Limb (tissue), 2 donors: Measurements from ENCODE around the gene PTPRG.
A peak's percentile ranks its signal among the peaks of the same experiment; 100 is the strongest.

Experiments
- DNase-seq, 2 donors: peaks; one replicate each; pipeline ENCODE4 v3.0.0-alpha.2; 2016; ENCODE audit errors: extremely low spot score in 2 of 2

PTPRG gene

DNA sequence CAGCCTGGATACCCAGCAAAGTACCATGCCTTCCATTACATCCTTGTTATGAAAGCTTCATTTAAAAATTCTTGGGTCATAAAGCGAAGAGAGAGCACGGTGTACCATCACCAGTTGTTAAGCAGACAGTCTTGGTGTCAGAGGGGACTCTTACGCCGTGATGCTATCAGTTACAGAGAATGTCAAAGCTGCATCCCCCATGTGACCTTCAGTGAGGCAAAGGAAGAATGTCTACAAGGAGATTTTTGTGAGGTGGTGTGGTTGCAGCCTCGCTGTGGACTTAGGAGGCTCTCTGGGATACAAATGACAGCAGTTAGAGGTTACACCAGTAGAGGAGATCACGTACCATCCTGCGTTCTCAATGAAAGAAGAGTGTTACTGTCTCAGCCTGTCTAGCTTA is 533.7 kb downstream of the PTPRG start:
- no peak for DNase-seq

DNA sequence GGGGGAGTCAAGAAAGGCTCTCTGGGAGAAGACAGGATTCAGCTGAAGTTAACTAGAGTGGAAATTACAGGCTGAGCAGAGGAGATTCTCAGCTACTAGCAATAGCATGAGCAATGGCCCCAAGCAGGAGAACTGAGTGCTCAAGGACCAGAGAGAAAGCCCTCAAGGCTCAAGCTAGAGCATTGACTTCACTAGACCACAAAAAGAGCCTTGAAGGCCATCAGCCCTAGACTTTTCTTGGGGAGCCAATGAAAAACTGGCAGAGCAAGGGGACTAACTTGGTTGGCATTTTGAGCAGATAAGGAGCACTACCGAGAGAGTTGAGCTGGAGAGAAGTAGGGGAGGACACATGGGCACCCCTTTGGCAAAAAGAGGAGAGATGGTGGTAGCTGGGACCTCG is 534.4 kb downstream of the PTPRG start:
- DNase-seq, result no peak

DNA sequence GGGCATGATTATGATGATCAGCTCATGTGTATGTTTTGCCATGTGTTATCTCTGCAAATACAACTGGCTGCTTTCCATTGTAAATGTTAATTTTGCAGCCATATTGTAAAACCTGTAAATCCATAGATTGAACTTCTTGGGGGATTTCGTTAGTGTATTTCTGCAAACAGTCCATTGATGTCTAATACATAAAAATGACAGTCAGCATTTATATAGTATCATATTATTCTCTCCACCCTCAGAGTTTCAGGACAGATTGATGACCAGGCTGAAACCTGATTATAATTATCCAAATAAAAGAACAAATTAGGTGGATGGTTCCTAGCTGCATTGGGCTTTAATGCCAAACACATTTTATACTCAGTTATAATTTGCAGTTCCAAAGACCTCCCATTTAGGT is 535.1 kb downstream of the PTPRG start:
- DNase-seq, result no peak

DNA sequence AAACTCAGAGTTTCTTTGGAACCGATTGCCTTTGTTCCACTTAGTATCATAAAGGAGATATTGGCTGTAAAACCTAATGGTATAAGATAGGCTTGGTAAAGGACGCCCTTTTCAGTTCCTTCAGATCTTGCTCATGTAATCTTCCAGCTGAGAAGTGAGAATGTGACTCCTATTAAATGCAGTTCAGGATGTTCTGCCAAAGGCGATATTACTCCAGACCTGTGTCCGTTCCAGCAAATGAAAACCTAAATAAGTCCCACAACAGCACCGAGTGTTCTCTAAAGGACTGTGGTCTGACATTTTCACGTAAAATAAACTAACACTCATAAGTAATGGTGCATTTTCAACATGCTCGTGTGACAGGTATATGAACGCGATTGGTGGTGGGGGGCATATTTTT is 535.8 kb downstream of the PTPRG start:
- DNase-seq, result no peak

DNA sequence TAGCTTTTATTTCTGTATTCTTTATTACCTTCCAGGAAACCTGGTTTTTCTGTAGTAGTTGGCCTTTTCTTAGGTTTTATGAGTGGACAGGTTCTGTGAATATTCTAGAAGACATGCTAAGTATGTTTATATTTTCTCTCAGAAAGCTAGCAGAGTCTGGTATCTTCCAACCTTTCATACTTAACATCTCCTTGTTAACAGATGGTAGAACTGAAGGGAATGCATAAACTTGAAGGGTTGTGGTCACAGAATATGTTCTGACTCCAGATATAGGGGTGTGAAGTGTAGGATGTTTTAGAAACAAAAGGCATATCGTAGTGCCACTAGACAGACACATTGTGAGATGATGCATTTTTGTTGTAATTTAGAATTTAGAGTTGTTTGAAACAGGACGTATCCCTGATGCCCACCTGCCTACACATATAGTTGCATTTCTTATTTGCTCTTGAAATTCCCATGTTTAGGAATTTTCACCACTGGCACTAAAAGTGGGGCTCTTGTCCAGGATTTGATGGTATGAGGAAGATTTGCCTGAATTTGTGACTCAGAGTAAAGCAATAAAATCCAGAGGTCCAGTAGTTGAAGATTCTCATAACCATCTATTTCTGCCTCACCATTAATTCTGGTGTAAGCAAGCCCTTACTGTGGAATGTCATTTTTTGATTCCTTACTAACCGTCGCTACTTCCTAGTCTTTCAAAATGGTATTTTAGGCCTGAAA is 537.4 kb downstream of the PTPRG start:
- DNase-seq, result no peak

DNA sequence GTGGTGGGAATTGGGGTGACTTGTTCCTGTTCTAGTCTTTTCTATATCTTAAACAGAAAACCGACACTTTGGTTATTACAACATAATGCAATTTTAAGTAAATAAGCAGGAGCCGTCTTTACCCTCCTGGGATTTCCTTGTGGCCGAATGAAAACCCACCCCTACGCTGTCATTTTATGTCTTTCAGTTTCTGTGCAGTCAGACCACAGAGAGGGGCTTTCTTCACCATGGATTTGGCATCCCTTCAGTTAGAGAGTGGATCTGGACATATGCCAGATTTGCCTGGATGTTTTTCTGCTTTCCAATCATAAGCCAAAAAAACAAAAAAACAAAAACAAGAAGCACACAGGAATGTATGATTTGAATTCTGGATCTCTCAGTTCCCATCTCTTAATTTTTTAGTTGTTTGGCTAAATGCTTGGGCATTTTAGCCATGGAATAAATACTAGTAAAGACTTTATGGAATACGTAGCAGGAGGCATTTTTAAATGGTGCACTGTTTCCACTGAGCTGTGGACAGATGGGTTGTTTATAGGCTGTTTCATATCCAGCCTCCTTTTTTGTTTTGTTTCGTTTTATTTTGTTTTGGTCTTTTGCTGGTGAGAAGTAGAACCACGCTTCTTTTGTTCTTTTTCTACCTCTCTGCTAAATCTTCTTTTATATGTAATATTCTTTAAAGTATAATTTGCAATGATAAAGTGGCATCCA is 539.1 kb downstream of the PTPRG start:
- DNase-seq, result peak in 1 of 2 donors; percentile 44

DNA sequence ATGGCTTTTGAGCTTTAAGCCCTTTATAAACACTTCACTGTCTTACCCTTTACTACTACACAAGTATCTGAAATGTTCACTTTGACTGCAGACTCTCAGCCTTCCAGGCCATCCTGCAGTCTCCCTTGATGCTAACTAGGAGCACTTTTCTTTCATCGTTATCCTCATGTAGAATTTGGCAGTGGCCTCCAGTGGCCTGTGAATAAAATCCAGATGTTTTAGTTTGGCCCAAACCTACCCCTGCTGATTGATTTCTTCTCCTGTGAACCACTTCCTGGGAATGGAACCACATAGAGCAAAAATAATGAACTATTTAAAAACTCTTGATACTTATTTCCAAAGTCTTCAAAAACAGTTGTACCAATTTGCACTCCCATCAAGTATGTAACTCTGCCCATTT is 540.1 kb downstream of the PTPRG start:
- peak in 1 of 2 donors; percentile 31 for DNase-seq

DNA sequence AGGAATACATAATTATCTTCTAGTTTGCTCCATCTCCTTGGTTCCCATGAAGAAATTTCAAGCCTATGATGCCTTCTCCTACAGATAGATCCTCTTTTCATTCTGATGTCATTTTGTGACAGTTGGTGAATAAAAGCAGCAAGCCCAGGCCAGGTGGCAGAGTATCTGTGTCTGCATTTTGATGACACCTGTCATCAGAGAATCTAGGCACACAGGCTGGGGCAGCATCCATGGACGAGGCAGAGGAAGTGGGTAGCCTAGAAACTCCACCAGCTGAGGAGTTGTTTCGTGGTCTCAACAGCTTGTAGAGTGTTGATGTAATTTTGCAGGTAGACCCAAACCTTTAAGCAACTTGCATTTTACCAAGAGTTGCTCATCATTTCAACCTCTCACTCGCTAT is 542.2 kb downstream of the PTPRG start:
- DNase-seq, result no peak

DNA sequence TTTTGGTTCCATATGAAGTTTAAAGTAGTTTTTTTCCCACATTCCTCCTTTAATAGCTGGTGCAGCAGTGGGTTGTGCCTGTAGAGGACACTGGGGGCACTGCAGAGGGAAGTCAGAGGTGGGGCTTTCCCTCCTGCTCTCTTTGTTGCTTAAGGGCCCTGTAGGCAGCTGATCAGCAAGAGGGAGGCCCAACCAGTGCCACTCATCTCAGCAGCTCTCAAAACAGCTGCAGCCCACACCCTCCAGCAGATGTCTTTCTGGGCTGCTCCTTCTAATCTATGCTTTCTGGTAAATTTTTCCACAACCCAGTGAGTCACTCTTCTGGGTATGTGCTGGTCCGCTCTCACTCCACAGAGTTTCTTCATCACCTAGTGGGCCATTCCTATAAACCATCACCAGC is 548.2 kb downstream of the PTPRG start:
- no peak for DNase-seq

DNA sequence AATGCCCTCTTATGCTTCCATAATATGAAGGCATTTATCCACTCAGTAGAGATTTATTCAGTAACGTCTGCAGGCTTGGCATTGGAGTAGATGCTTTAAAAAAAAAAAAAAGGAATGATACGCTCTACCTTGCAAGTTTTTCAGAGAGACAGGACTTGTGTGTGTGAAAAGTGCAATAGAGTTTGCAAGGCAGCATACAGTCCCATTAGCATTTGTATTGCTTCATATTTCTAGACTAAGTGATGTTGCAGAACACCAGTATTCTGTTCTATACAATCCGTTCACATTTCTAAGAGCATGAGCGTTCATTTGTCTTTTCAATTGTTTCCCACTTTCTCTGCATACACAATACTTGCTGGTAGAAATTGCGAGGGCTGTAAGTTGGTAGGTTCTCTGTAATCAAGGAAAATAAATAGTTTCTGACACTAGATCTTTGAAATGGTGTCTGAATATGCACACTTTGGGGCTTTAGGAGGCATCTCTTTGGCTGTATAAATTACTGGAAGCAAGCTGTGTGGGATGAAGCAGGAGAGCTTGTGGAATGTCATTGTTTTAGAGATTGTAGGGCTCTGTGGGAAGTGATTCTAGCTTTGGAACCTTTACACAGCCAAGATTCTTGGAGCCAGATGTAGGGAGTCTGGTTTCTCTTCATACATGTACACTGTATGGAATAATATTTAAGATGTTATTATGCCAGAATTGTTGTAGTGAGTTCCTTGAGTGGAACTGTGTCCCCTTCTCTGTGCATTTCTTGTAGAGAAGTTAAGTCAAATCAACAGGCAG is 549.3 kb downstream of the PTPRG start:
- DNase-seq, result no peak

DNA sequence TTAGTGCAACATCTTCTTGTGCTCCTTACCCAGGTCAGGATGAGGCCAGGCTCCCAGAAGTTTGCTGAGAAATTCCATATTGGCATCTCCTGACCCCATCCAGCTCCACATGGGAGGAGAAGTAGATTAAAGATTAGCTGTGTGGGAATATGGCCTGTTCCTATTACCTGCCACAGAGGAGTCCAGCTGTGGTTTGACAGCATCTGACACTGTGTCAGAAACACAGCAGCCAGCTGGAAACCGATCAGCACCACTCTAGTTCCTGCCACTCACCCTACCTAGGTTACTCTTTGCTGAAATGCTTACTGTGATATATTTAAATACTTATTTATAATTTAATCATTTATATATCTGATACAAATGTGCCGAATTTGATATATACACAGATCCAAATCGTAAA is 551.7 kb downstream of the PTPRG start:
- no peak for DNase-seq

DNA sequence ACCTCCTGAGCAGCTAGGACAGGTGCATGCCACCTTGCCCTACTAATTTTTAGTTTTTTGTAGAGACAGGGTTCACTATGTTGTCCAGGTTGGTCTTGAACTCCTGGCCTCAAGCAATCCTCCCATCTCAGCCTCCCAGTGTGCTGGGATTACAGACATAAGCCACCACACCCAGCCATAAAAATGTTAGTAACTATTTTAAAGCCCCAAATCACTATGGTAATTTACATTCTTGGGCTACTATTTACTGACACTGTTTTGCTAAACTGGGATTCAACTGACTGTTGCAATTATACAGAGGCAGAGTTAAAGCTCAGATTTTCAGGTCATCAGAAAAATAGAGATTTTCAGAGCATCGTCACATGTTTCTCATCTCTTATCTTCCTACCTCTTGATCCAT is 553.4 kb downstream of the PTPRG start:
- DNase-seq, result no peak

DNA sequence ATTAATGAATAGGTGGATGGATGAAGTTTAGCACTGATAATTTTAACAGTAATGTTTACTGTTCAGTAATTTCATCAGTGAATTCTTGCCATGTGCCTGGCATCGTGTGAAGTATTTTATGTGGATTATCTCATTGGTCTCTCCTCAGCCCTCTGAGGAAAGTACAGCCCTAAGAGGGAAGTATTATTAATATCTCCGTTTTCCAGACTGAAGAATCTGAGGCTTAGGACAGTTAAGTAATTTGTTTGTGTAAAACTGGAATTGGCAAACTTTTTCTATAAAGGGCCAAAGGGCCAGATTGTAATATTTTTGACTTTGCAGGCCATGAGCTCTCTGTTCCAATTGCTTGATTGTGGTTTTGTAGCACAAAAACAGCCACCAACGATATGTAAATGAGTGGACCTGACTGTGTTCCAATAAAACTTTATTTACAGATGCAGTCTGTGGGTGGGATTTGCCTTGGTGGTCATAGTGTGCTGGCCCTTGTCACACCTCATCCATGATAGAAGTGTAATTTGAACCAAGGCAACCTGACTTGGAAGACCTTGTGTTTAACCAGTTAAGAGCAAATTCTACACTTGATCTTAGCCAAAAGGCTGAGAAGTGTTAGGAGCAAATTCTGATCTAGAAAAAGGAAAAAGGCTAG is 556.7 kb downstream of the PTPRG start:
- DNase-seq, result no peak

DNA sequence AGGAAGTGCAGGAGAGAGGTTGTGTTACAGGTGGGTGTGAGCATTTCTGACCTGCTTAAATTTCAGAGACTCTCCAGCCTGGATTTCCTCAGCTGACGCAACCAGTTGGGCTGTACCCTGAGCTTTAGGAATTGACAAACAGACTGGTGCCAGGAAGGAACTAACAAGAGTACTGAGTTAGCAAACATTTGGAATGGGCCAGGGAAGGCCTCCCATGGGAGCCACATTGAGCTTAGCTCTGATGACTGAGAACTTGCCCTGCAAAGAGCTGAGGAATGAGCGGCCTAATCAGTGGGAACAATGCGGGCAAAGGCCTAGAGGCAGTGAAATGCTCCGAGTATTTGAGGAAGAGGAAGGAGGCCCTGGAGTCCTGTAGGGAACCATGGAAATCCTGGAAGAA is 557.8 kb downstream of the PTPRG start:
- DNase-seq, result no peak

DNA sequence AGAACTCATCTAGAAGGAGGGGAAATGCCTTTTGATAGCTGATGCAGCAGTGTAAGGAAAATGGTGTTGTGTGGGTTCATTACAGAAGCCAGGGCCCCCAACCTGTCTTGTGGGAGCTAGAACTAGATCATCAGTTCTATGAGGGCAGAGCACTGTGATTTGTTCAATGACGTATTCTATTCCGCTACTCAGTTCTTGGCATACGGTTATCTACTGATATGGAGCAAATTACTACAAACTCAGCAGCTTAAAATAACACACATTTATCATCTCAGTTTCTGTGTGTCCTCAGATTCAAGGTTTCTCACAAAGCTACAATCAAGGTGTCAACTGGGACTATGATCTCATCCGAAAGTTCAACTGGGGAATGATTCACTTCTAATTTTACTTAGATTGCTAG is 561.4 kb downstream of the PTPRG start:
- DNase-seq, result no peak

DNA sequence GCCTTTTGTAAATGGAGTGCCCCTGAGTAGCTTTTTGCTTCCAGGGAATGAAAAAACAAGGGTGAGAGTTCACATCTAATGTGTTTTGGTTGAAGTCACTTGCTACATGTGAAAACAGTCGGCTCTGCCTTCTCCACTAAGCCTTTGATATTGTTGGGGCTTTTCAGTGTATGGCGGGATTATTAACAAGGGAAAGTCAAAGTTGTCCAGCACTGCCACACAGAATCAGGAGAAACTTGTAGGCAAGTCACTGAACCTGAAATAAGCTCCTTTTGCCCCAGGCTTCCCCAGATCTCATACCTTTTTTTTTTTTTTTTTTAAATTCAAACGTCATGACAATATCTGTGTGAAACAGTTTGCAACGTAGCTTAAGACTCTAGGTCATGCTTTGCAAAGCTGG is 564.0 kb downstream of the PTPRG start:
- no peak for DNase-seq

DNA sequence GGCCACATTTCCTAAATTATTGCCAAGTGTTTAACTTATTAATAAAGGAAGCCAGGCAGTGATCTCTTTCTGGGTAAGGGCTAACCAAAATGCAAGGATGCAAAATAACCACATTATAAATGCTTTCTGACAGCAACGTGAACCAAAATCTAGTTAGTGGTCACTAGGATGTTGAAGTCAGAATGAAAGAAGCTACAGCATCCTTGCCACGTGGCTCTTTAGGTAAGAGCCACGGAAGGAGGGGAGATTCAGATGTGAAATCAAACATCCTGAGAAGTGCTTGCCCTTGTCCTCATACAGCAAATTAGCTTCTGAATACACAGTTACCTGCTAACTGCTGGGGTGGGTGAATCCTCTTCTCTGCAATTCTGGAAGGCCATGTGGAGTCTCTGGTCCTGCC is 565.7 kb downstream of the PTPRG start:
- DNase-seq, result no peak

DNA sequence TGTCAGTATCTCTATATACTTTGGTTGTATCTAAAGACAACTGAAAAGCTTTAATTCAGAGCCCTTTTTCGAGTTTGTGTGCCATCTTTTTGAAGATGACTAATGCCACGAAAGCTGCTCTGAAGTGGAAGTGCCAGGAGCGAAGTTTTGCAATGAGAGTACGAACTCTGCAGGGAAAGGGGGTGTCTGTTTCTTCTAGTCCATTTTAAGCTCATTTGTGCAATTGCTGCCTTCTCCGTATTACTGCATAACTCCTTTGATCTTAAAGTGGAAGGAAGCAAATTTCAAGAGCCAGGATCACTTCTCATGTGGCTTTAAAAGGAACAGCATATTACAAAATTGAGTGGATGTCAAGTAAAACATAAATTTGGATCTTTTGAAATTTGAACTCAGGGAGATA is 566.7 kb downstream of the PTPRG start:
- DNase-seq, result no peak

DNA sequence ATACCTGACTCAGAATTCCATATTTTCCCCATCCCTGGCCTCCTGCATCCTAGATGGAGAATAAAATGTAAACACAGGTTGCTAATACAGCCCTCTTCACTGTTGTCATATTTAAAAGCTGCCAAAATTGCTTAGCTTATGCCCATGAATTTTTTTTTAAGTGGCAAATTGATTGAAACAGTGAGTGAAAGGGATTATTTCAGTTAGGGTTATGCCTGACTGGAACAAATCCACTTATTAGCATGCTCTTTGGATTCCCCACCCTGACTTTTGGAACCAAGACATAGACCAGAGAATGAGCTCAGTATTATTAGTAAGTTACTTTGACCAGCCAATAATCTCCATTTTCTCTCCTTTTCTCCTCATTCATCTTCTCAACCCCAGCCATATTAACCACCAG is 567.3 kb downstream of the PTPRG start:
- no peak for DNase-seq

DNA sequence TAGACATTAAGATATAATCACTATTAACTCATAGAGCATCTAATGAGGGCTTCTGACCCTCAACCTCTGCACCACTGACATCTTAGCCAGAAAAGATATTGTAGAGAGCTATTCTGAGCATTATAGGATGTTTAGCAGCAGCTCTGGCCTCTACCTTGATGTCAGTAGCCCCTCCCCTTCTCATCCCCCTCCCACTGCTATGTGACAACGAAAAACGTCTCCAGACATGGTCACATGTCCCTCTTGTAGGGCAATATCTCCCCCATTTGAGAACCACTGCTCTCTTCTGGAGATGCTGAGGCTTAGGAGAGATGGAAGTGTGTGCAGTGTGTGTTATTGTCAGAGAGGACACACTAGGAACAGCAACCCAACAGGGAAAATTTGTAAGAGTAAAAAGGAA is 569.7 kb downstream of the PTPRG start:
- DNase-seq, result no peak

DNA sequence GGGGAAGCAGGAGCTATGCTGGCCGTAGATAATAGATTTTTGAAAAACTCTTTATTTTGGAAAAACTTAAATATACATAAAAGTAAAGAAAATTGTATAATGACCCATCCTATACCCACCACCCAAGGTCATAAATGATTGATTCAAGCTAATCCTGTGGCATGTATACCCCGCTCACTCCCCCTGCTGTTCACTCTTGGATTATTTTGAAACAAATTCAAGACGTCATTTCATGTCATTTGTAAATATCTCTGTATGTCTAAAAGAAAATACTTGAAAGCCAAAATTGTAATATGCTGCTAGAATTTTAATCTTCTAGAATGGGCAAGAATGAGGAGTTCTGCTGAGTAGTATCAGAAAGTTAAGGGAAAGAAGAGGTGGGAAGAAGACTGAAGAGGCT is 570.2 kb downstream of the PTPRG start:
- no peak for DNase-seq

DNA sequence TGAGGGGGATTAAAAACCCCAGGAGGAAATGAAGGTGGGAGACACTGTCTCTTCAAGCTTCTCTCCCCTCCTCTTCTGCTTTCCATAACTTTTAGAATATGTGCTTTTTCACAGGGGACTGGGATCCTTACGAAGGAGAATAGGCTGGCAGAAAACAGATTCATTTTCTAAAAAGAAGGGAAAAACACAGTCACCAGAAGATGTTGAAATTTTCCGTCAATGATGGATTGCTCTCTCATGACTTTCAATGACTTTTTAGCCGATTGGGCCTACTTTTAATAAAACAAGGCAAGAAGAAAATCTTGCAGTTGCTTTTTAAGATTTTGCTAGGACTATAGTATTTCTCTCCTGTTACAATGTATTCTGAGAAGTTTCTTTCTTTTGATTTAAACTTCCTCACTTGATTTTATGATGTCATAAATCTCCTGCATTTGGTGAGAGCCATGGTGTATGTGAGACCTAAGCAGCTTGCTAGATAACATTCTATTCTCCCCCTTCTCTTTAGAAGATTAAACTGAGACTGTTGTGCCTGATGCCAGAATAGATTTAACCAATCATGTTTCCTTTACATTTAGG is 570.7 kb downstream of the PTPRG start:
- DNase-seq, result no peak
